CD4-positive, alpha-beta T cell treated with Interleukin-6 at 100 ng/mL for 8 hours (primary cell): ENCODE results near the gene BCAR3.
"Not testable (repeated sequence)": the region's sequence is repeated elsewhere in the genome, so short reads cannot be mapped to it uniquely, and the experiment has no call there.

Experiments used
- DNase-seq: peaks from one replicate; pipeline ENCODE4 v3.0.0-alpha.2; 2020; ENCODE audit warnings: mixed read lengths, low spot score

Gene BCAR3

DNA sequence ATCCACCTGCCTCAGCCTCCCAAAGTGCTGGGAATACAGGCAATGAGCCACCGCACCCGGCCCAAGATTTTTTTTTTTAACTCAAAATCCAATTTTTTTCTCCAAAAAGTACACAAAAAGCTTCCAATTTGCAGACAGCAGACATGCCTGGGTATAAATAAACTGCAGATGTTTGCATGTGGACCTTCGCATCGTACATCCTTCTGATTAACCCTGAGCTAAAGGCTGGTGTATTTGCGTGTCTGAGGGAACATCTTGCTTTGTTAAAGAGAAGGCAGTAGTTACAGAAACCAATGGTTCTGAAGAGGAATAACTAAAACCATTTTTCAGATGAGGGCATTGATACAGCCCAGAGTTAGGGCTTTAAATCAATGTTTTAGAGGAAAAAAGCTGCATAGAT lies 12.7 kb downstream of the BCAR3 start:
- no peak for DNase-seq

GRCh38 chr1:93668121-93668520 lies 13.5 kb downstream of the BCAR3 start:
- DNase-seq = no peak

DNA sequence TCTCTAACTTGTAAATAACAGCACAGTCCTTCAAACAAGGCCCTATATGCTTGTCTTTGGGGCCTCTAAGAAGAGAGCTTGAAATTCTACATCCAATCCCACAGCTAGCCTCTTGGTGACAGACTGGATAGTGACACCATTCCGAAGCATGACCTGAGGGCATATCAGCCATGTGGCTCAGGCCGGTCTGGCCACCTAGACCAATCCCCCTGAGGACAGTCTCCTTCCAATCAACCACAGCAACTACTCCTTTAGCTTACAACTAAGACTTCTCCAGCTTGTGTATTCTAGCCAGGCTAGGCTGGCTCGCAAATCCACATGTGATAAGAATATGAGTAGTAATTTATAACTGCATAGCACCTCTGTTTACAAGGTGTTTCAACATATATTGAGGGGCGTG lies 14.0 kb downstream of the BCAR3 start:
- DNase-seq = no peak

GRCh38 chr1:93666613-93667384 lies 14.8 kb downstream of the BCAR3 start:
- DNase-seq = no peak

DNA sequence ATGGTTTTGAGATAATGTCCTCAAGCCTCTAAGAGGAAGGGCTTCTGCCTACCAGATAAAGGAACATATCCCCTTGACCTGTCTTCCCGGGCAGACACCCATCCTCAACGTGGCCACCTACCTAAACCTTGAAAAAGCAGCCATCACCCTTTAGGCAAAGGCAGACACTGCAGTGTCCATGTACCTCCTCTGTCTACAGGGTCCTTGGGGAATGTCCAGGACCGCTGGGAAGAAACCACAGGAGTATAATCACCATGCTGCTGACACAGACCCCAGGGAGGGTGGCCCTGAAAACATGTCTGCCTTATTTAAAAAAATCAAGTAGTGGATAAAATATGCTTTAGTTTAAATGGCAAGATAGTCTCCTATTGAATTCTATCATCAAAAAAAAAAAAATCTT lies 16.6 kb downstream of the BCAR3 start:
- DNase-seq = no peak

- no peak for DNase-seq
These were observed 18.4 kb downstream of the BCAR3 start for GRCh38 chr1:93663208-93663614.

- no peak for DNase-seq
These were observed 19.0 kb downstream of the BCAR3 start for GRCh38 chr1:93662481-93663207.

- DNase-seq = no peak
These were observed 19.7 kb downstream of the BCAR3 start for GRCh38 chr1:93661829-93662474.

DNA sequence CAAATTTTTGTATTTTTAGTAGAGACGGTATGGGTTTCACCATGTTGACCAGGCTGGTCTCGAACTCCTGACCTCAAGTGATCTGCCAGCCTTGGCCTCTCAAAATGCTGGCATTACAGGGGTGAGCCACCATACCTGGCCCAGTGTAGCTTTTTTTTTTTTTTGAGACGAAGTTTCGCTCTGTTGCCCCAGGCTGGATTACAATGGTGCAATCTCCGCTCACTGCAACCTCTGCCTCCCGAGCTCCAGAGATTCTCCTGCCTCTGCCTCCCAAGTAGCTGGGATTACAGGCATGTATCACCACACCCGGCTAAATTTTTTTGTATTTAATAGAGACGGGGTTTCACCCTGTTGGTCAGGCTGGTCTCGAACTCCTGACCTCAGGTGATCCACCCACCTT lies 20.3 kb downstream of the BCAR3 start:
- DNase-seq = not testable (repeated sequence)

GRCh38 chr1:93659822-93660503 lies 21.7 kb downstream of the BCAR3 start:
- DNase-seq = no peak

- DNase-seq = no peak
These were observed 23.4 kb downstream of the BCAR3 start for GRCh38 chr1:93658188-93658587.

GRCh38 chr1:93656491-93656890 lies 25.1 kb downstream of the BCAR3 start:
- no peak for DNase-seq

GRCh38 chr1:93653656-93654055 lies 28.0 kb downstream of the BCAR3 start:
- DNase-seq = no peak

DNA sequence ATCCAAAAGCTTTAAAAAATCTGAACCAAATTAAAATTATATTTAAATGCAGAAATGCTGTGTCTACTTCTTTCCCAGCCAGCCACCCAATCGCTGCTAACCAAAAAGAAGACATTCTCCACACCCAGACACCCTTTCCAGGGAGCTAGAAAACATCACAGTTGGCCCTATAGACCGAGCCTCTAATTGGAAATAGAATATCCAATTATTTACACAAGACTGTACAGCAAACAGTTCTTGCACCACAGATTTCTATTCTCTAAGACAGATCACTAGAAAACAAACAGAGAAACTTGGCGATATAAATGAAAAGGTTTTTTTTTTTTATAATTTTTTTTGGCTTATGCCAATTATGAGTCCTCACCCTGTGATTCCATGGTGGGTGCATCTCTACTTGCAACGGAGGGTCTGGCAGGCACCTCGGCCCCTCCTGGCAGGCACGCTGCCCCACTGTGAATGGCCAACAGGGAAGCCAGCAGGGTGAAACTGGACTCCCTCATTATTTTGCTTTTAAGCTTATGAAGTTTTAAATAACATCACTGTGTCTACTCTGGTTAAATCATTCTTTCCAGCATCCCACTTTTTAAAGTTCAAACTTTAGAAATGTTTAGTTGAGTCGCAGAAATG lies 29.2 kb downstream of the BCAR3 start:
- no peak for DNase-seq

DNA sequence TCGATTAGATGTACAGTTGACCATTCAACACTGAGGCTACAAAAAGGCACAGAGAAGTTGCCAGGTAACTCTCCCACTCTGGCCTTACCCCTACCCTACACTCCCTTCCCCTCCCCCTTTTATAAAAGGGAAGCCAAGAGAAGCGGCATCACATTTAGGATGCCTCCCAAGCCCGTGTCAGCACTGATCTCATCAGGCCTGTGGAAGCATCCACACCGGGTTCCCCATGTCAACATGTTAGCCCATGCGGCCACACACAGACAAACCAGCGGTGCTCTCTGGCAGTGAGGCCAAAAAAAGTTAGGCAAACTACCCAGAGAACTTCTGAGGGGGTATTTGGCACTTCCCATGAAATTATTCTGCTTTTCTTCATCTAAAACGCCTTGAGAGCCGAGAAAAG lies 29.9 kb downstream of the BCAR3 start:
- DNase-seq = no peak

- DNase-seq = not testable (repeated sequence)
These were observed 31.5 kb downstream of the BCAR3 start for GRCh38 chr1:93650159-93650558.

GRCh38 chr1:93649231-93649630 lies 32.4 kb downstream of the BCAR3 start:
- no peak for DNase-seq

DNA sequence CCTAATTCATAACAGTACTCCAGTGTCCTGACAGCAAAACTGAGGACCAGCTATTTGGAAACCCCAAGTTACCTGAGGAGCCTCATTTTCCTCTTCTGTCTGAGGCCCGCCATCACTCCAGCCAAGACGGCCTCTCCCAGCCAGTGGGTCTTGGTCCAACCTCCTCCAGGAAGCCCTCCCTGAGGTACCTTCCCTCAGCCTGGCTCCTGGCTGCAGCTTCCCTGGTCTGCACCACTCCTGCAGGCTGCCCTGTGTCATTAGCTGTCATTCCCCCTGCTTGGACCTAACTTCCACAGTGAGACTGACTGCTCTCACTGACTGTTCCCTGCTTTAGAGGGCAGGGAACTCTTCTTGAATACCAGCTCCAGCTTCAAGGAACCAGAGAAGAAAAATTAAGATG lies 33.0 kb downstream of the BCAR3 start:
- DNase-seq = no peak

DNA sequence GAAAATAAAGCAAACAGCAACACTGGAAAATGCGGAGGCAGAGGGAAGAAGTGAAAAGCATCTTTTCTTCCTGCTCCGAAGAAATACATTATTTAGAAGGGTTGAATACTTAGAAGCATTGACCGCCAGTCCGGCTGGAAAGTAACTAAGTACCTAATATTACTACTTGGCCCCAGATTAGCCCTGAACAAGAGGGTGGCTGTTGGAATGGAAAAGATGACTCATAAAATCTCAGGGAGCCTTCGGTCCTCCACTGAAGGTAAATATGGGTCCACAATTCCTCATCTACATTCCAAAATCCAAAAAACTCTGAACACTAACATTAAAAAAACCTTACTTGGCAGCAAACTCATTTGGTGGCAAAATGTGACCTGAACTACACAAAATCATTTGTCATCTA lies 40.1 kb downstream of the BCAR3 start:
- no peak for DNase-seq

GRCh38 chr1:93640656-93641440 lies 40.8 kb downstream of the BCAR3 start:
- no peak for DNase-seq

DNA sequence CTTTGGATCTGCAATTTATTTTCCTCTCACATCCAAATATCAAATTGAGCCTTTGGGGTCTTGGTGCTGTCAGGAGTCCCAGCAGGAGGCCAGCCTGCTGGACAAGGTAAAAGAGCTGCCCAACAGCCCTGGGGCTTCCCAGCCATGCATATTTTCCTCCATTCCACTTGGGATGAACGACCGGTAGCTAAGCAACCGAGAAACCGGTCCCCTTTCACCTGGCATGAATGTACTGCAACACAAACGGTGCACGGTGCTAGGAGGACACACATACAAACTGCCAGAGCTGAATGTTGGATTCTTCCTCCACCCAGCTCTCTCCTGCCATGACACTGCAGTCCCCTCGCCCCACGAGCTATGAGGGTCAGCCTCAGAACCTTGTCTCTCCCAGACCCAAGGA lies 42.7 kb downstream of the BCAR3 start:
- no peak for DNase-seq
